Right lobe of liver (tissue), 4 donors: Measurements from ENCODE around the gene RGL1.

Experiments used
- POLR2A ChIP-seq: fragments of 450-650 bp; IDR thresholded peaks from one replicate; pipeline ENCODE4 v1.6.1; 2017; ENCODE audit warnings: antibody characterized with exemption, mild to moderate bottlenecking
- TF ChIP-seq, protein P1 (sequence below), 4 donors: fragments of 200-600 bp in 3 of 4; fragments of 450-650 bp in 1 of 4; IDR thresholded peaks; one replicate each; pipeline versions ENCODE4 v1.5.1 to v1.8.0; 2016 to 2022; ENCODE audit warnings: antibody characterized with exemption in 4 of 4, mild to moderate bottlenecking in 2 of 4
- donor health status: DM: no; HTN: no; CAD: no.
- donor health status: DM: no; HTN: no; CAD: no.
- donor health status: DM: no; HTN: yes; CAD: no.

DNA sequence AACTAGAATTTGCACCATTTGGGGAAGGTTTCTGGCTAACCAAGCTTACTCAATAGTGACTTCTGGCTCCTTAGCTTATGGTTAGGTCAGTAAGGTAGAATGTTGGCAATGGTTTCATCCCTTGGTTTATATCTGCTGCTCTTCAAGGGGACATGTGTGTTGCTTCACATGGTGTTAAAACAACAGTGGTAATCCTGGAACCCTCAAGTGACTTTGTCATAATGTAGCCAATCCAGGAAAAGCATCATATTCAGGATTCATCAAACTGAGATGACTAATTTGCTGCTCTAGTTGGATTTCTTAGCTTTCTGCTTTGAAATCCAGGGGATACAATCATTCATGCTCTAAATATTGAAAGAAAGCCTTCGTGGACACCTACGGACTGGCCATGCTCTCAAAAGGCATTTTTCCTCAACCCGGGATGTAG is 108.7 kb downstream of the RGL1 start:
- TF ChIP-seq, protein P1, sequence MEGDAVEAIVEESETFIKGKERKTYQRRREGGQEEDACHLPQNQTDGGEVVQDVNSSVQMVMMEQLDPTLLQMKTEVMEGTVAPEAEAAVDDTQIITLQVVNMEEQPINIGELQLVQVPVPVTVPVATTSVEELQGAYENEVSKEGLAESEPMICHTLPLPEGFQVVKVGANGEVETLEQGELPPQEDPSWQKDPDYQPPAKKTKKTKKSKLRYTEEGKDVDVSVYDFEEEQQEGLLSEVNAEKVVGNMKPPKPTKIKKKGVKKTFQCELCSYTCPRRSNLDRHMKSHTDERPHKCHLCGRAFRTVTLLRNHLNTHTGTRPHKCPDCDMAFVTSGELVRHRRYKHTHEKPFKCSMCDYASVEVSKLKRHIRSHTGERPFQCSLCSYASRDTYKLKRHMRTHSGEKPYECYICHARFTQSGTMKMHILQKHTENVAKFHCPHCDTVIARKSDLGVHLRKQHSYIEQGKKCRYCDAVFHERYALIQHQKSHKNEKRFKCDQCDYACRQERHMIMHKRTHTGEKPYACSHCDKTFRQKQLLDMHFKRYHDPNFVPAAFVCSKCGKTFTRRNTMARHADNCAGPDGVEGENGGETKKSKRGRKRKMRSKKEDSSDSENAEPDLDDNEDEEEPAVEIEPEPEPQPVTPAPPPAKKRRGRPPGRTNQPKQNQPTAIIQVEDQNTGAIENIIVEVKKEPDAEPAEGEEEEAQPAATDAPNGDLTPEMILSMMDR (IDR thresholded peaks at IDR 0.05) = no peak
- no peak for TF ChIP-seq POLR2A
